IMR-90 (cell line): ENCODE data around the gene NOG. TPM values are rescaled to one million over a fixed set of nuclear protein-coding genes. Genes with fewer than 3 reads are reported as not detected.

ENCODE experiments used
- ATAC-seq: fragments of 200-7000 bp; cut with Tn5 transposase; 2 replicates; pipeline ENCODE4 v1.9.1; 2020; ENCODE audit warnings: low read depth, mild to moderate bottlenecking, moderate library complexity
- BruUV-seq: library from RNA; stranded (reverse); fragments of 400-500 nt; replicated peaks from 2 replicates; lab custom pipeline; 2021; lab: Mats Ljungman, UMichigan
- CTCF ChIA-PET: fragments of 300-600 bp; formaldehyde crosslinking; extraction: SDS; loops from one replicate; lab custom pipeline; 2021; ENCODE audit warnings: antibody characterized with exemption; lab: Yijun Ruan, JAX
- POLR2A ChIA-PET: fragments of 300-600 bp; sonication (Branson Sonifier 250); formaldehyde crosslinking; loops from one replicate; lab custom pipeline; 2022; ENCODE audit warnings: antibody characterized with exemption; ENCODE audit not compliant: unreplicated experiment; lab: Charles Lee
- DNase-seq: peaks from one replicate; pipeline ENCODE4 v3.0.0; 2013
- H2AFZ ChIP-seq: replicated peaks from 2 replicates; pipeline ENCODE3; 2013; ENCODE audit warnings: low read length, mild to moderate bottlenecking; ENCODE audit not compliant: poor library complexity
- H2AK5ac ChIP-seq: 2 replicates; pipeline ENCODE4 v1.6.1; 2013; ENCODE audit warnings: low read depth, low read length, inconsistent platforms
- H2AK9ac ChIP-seq: replicated peaks from 2 replicates; pipeline ENCODE3; 2013; ENCODE audit warnings: mild to moderate bottlenecking, low read depth, low read length, moderate library complexity; ENCODE audit not compliant: poor library complexity
- H2BK120ac ChIP-seq: 2 replicates; pipeline ENCODE4 v1.6.1; 2013; ENCODE audit warnings: low read depth, low read length, inconsistent platforms
- H2BK15ac ChIP-seq: 3 replicates; pipeline ENCODE4 v1.6.1; 2013; ENCODE audit warnings: low read depth, low read length, inconsistent platforms
- H2BK20ac ChIP-seq: 2 replicates; pipeline ENCODE4 v1.6.1; 2013; ENCODE audit warnings: low read depth, mild to moderate bottlenecking, inconsistent platforms, low read length, moderate library complexity
- H2BK5ac ChIP-seq: 2 replicates; pipeline ENCODE4 v1.6.1; 2013; ENCODE audit warnings: mild to moderate bottlenecking, low read depth, low read length, inconsistent platforms; ENCODE audit not compliant: poor library complexity, severe bottlenecking
- H3K14ac ChIP-seq: replicated peaks from 2 replicates; pipeline ENCODE4 v1.6.1; 2013; ENCODE audit warnings: low read depth, low read length, inconsistent platforms
- H3K18ac ChIP-seq: 2 replicates; pipeline ENCODE4 v1.6.1; 2013; ENCODE audit warnings: low read depth, low read length, control low read depth
- H3K23ac ChIP-seq: 2 replicates; pipeline ENCODE4 v1.6.1; 2013; ENCODE audit warnings: low read depth, low read length, inconsistent platforms
- H3K27ac ChIP-seq: 2 replicates; pipeline ENCODE4 v1.5.1; 2013; ENCODE audit warnings: mild to moderate bottlenecking, control low read depth, low read length; ENCODE audit not compliant: insufficient read depth
- H3K27me3 ChIP-seq: 2 replicates; pipeline ENCODE4 v1.6.1; 2013; ENCODE audit warnings: low read length; ENCODE audit not compliant: control insufficient read depth, insufficient read depth
- H3K36me3 ChIP-seq: 2 replicates; pipeline ENCODE4 v1.6.1; 2013; ENCODE audit warnings: low read length, mixed read lengths; ENCODE audit not compliant: control insufficient read depth, insufficient read depth
- H3K4ac ChIP-seq: 2 replicates; pipeline ENCODE4 v1.6.1; 2013; ENCODE audit warnings: low read depth, low read length, inconsistent platforms
- H3K4me1 ChIP-seq: 2 replicates; pipeline ENCODE4 v1.6.1; 2013; ENCODE audit warnings: low read length, mixed read lengths; ENCODE audit not compliant: control insufficient read depth, insufficient read depth
- H3K4me2 ChIP-seq: 2 replicates; pipeline ENCODE4 v1.6.1; 2013; ENCODE audit warnings: low read depth, mild to moderate bottlenecking, control low read depth, low read length, moderate library complexity
- H3K4me3 ChIP-seq: 2 replicates; pipeline ENCODE4 v1.5.1; 2013; ENCODE audit warnings: low read depth, mild to moderate bottlenecking, control low read depth, low read length, moderate library complexity; ENCODE audit not compliant: insufficient read depth
- H3K56ac ChIP-seq: 2 replicates; pipeline ENCODE4 v1.6.1; 2013; ENCODE audit warnings: low read length, inconsistent platforms; ENCODE audit not compliant: insufficient read depth; ENCODE audit errors: extremely low read depth
- H3K79me1 ChIP-seq, 2 experiments: 2 replicates each; pipeline ENCODE4 v1.6.1; 2013; ENCODE audit warnings: low read length in 2 of 2, inconsistent platforms in 1 of 2, low read depth in 1 of 2
- H3K9ac ChIP-seq: 2 replicates; pipeline ENCODE4 v1.6.1; 2013; ENCODE audit warnings: low read depth, low read length, control low read depth
- H3K9me1 ChIP-seq: 2 replicates; pipeline ENCODE4 v1.6.1; 2013; ENCODE audit warnings: low read length, inconsistent platforms; ENCODE audit not compliant: insufficient read depth
- H3K9me3 ChIP-seq: 2 replicates; pipeline ENCODE4 v1.6.1; 2013; ENCODE audit warnings: low read length; ENCODE audit not compliant: control insufficient read depth, insufficient read depth
- H4K20me1 ChIP-seq: 2 replicates; pipeline ENCODE4 v1.6.1; 2013; ENCODE audit warnings: low read length, inconsistent platforms; ENCODE audit not compliant: insufficient read depth
- H4K5ac ChIP-seq: 2 replicates; pipeline ENCODE4 v1.6.1; 2013; ENCODE audit warnings: mild to moderate bottlenecking, low read depth, low read length, control low read depth
- H4K8ac ChIP-seq, 2 experiments: 2 replicates each; pipeline ENCODE4 v1.6.1; 2013; ENCODE audit warnings: low read depth in 2 of 2, low read length in 2 of 2, control low read depth in 1 of 2, inconsistent platforms in 1 of 2
- H4K91ac ChIP-seq: 2 replicates; pipeline ENCODE4 v1.6.1; 2013; ENCODE audit warnings: low read depth, low read length, inconsistent platforms; ENCODE audit not compliant: insufficient read depth
- CHD1 ChIP-seq: IDR thresholded peaks from 2 replicates; pipeline ENCODE4 v1.6.1; 2012; ENCODE audit warnings: low read depth, low read length, improper control_type of control experiment
- FOS ChIP-seq: fragments of 150-350 bp; IDR thresholded peaks from 2 replicates; pipeline ENCODE4 v1.6.1; 2016; ENCODE audit warnings: low read depth, low read length
- RAD21 ChIP-seq: IDR thresholded peaks from 2 replicates; pipeline ENCODE4 v1.6.1; 2012; ENCODE audit warnings: low read length, improper control_type of control experiment
- dilution Hi-C: fragments of 300-500 bp; cut with HindIII; formaldehyde crosslinking; loops from one replicate; pipeline ENCODE4 v1.14.3; 2018; ENCODE audit warnings: low sequenced_read_pairs; ENCODE audit not compliant: unreplicated experiment
- in situ Hi-C: fragments of 300-500 bp; cut with MboI; formaldehyde crosslinking; loops from 3 replicates; pipeline ENCODE4 v1.14.3; 2019; ENCODE audit warnings: low sequenced_read_pairs, inconsistent platforms, mixed read lengths
- intact Hi-C: fragments of 100-400 bp; cut with micrococcal nuclease; formaldehyde crosslinking; loops from 2 replicates; pipeline ENCODE4 v1.10.0; 2022
- polyA plus RNA-seq, 3 experiments: library from polyadenylated mRNA; depleted of rRNA; stranded (reverse); fragments of >200 nt; gene quantifications; 2 replicates each; pipeline ENCODE4 v1.2.3, GENCODE V29; 2012; ENCODE audit warnings: low replicate concordance in 1 of 3
- total RNA-seq: library from RNA; depleted of rRNA; stranded (reverse); fragments of >200 nt; gene quantifications from 2 replicates; pipeline ENCODE4 v1.2.3, GENCODE V29; 2012

The NOG gene
- total and polyA plus RNA-seq, 2 of the 4 experiments (the other 2 are of a cell fraction): 11.7 to 13.1 TPM

- H2AK9ac ChIP-seq: no peak overlapping the region
- H2AK5ac ChIP-seq: no peak overlapping the region
- H3K27ac ChIP-seq: no peak overlapping the region
- H3K23ac ChIP-seq: no peak overlapping the region
- no peaks in the 10 kb centered on the region for H3K9me3 ChIP-seq
- POLR2A ChIA-PET: no interaction called here
- no TSS peak for BruUV-seq
- no peak overlapping the region for H2BK20ac ChIP-seq
- no peaks in the 10 kb centered on the region for H3K4me1 ChIP-seq
- H3K18ac ChIP-seq: no peak overlapping the region
- intact Hi-C loops (no loop called here), dilution Hi-C loops (no loop called here), in situ Hi-C loops (no loop called here)
- no peak for DNase-seq
- no peak overlapping the region for H3K9ac ChIP-seq
- no peaks in the 10 kb centered on the region for H3K9me1 ChIP-seq
- H3K4me2 ChIP-seq: no peak overlapping the region
- no peak overlapping the region for H2BK5ac ChIP-seq
- TF ChIP-seq RAD21 (no peak), CHD1 (no peak), FOS (no peak)
- no peak overlapping the region for H3K4me3 ChIP-seq
- no peak overlapping the region for H3K56ac ChIP-seq
- no peaks in the 10 kb centered on the region for H3K36me3 ChIP-seq
- no peaks in the 10 kb centered on the region; the same call in 1 of the 2 replicates for H3K27me3 ChIP-seq
- H4K20me1 ChIP-seq: no peaks in the 10 kb centered on the region
- no peak overlapping the region for H4K5ac ChIP-seq
- no peak for ATAC-seq
- no peak overlapping the region for H3K14ac ChIP-seq
- H2AFZ ChIP-seq: no peak overlapping the region
- CTCF ChIA-PET: no interaction called here
- no peak overlapping the region for H2BK120ac ChIP-seq
- H4K8ac ChIP-seq: no peak overlapping the region
- H3K79me1 ChIP-seq: no peaks in the 10 kb centered on the region
- no peak overlapping the region for H3K4ac ChIP-seq
- H4K91ac ChIP-seq: no peak overlapping the region
- no peak overlapping the region for H2BK15ac ChIP-seq
Observed at GRCh38 chr17:56545930-56546329, 47.6 kb upstream of the NOG start.
